Measurements from ENCODE around the gene KDM3B. TPM values are rescaled to one million over a fixed set of nuclear protein-coding genes. Genes with fewer than 3 reads are reported as not detected.
A peak's percentile ranks its signal among the peaks of the same experiment; 100 is the strongest.

KDM3B gene
- total RNA-seq, 4 donors from 2014 or later, result 49.1 to 112 (median 65.1) TPM

DNA sequence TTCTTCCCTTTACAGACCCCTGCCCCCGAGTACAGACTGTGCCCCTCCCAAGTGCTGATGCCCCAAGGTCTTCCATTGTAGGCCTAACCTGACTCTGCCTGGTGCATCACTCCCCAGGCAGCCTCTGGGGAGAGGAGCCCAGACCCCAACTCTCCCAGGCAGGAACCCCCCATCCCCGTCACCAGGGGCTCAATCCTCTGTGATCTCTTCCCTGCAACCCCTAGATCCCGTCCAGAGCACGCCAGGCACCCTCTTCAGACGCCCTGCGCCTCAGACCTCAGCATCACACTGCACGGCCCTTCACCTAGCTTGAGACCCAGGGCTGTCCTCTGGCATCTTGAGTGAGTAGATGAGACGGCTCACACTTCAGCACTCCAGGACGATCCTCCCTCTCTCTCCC, 106.4 kb downstream of the KDM3B start:
- H3K27me3 ChIP-seq, result no peaks in the 10 kb centered on the region
- H3K27ac ChIP-seq, result no peak overlapping the region
- H3K36me3 ChIP-seq, result no peaks in the 10 kb centered on the region
- TF ChIP-seq EP300 (IDR thresholded peaks at IDR 0.05), result no peak
- no peak for TF ChIP-seq POLR2AphosphoS5 (IDR thresholded peaks at IDR 0.05)
- no peak for TF ChIP-seq CTCF (IDR thresholded peaks at IDR 0.05)
- TF ChIP-seq POLR2A (IDR thresholded peaks at IDR 0.05), result no peak
- 81% methylated on average over 9 of the region's 9 CpGs for WGBS
- H3K4me1 ChIP-seq, result peaks cover 44% of the 10 kb centered on the region
- no peak for DNase-seq (ENCODE audit: low spot score in 2 of 2)
- no peaks in the 10 kb centered on the region for H3K9me3 ChIP-seq
- no peak overlapping the region for H3K4me3 ChIP-seq

DNA sequence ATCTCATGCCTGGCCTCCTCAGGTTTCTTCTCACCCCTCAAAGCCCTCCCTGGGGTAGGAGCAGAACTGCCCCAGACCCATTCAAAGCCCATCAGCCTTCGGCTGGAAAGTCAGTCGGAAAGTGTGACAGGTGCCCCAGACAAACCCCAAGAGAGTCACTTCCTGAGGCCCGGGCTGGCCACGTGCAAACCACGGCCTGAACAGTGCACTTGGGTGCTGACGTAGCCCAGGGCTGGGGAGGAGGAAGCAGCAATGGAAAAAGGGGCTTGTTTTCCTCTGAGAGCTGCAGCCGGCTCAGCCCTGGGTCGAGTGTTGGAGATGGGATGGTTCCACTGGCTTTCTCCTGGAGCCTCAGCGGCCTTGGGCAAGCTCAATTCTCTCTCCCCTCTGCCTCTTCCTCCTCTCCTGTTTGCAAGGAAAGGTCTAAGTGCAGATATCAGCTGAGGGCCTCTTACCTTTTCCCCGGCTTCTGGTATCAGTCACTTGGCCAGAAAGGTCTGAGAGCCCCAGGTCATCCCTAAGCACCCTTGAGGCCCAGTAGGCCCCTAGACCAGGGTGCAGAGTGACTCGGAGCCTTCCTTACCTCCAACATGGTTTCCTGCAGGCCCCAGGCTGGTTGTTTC, 106.9 kb downstream of the KDM3B start:
- TF ChIP-seq POLR2A (IDR thresholded peaks at IDR 0.05), result no peak
- TF ChIP-seq EP300 (IDR thresholded peaks at IDR 0.05), result no peak
- TF ChIP-seq CTCF (IDR thresholded peaks at IDR 0.05), result no peak
- no peak for TF ChIP-seq POLR2AphosphoS5 (IDR thresholded peaks at IDR 0.05)
- Histone ChIP-seq H3K9me3 (no peaks in the 10 kb centered on the region), H3K36me3 (no peaks in the 10 kb centered on the region), H3K27me3 (no peaks in the 10 kb centered on the region), H3K4me3 (no peak overlapping the region), H3K27ac (no peak overlapping the region), H3K4me1 (peaks cover 44% of the 10 kb centered on the region)
- 86% methylated on average over 10 of the region's 11 CpGs for WGBS
- DNase-seq (ENCODE audit: low spot score in 2 of 2), result no peak

- TF ChIP-seq EP300 (IDR thresholded peaks at IDR 0.05) (no peak), POLR2AphosphoS5 (IDR thresholded peaks at IDR 0.05) (no peak), CTCF (IDR thresholded peaks at IDR 0.05) (no peak), POLR2A (IDR thresholded peaks at IDR 0.05) (no peak)
- no peak for DNase-seq (ENCODE audit: low spot score in 2 of 2)
- Histone ChIP-seq H3K27ac (no peak overlapping the region), H3K27me3 (no peaks in the 10 kb centered on the region), H3K4me1 (peaks cover 44% of the 10 kb centered on the region), H3K4me3 (no peak overlapping the region), H3K36me3 (no peaks in the 10 kb centered on the region), H3K9me3 (no peaks in the 10 kb centered on the region)
- WGBS, result 63% methylated on average over 3 of the region's 4 CpGs
These were observed 107.7 kb downstream of the KDM3B start for GRCh38 chr5:138460032-138460693.

DNA sequence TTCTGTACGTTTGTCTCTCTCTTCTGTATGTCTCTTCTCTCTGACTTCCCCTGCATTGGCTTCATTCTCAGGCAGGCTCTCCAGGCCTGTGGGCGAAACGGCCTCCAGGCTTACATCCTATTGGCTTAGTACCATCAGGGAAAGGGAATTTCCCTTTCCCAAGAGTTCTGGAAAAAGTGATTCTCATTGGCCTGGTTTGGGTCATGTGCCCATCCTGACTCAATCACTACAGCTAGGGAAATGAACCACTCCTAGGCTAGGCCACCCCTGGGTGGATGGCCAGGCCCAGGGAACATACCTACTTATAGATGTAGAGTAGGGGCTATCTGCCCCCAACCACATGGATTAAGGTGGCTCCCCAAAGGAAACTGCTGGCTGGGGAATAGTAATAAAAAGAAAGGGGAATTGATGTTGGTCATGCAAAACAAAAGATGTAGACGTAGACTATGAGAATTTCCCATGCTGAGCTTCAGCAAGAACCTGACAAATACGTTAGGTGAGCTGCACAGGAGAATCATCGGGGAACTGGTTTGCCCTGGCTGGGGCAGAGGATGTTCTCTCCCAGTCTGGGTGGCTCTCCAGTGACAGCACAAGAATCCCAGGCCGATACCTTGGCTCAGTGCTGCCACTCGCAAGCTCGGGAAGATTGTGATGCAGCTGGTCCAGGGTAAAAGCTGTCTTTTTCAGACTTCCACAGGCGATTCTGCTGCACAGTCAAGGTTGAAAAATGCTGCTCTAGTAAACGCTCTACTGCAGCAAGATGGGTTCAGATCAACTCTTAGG, 109.0 kb downstream of the KDM3B start:
- peaks cover 55% of the 10 kb centered on the region for H3K4me1 ChIP-seq
- H3K27ac ChIP-seq, result peak overlapping the region; percentile 2
- no peak overlapping the region for H3K4me3 ChIP-seq
- no peak for DNase-seq (ENCODE audit: low spot score in 2 of 2)
- no peaks in the 10 kb centered on the region for H3K9me3 ChIP-seq
- no peak for TF ChIP-seq CTCF (IDR thresholded peaks at IDR 0.05)
- TF ChIP-seq EP300 (IDR thresholded peaks at IDR 0.05), result no peak
- TF ChIP-seq POLR2AphosphoS5 (IDR thresholded peaks at IDR 0.05), result no peak
- TF ChIP-seq POLR2A (IDR thresholded peaks at IDR 0.05), result no peak
- no peaks in the 10 kb centered on the region for H3K27me3 ChIP-seq
- 67% methylated on average over 11 of the region's 11 CpGs for WGBS
- no peaks in the 10 kb centered on the region for H3K36me3 ChIP-seq

Data from suprapubic skin (tissue), 4 donors.